GM13977 (cell line): Measurements from ENCODE around the gene HSD17B7.
A peak's percentile ranks its signal among the peaks of the same experiment; 100 is the strongest.

Source experiments
- DNase-seq: peaks from one replicate; pipeline ENCODE4 v3.0.0; 2012; ENCODE audit warnings: low spot score
- CTCF ChIP-seq: IDR thresholded peaks from 2 replicates; pipeline ENCODE4 v1.5.1; 2012; ENCODE audit warnings: mild to moderate bottlenecking, control low read depth; ENCODE audit not compliant: insufficient read depth; ENCODE audit errors: extremely low read depth, missing control alignments
- in situ Hi-C: fragments of 300-500 bp; cut with MboI; formaldehyde crosslinking; loops from one replicate; pipeline ENCODE4 v1.12.0; 2022; ENCODE audit warnings: low sequenced_read_pairs, low pct_unique_long_range_greater_than_20kb, mixed read lengths, inconsistent platforms; ENCODE audit not compliant: unreplicated experiment

Gene HSD17B7

DNA sequence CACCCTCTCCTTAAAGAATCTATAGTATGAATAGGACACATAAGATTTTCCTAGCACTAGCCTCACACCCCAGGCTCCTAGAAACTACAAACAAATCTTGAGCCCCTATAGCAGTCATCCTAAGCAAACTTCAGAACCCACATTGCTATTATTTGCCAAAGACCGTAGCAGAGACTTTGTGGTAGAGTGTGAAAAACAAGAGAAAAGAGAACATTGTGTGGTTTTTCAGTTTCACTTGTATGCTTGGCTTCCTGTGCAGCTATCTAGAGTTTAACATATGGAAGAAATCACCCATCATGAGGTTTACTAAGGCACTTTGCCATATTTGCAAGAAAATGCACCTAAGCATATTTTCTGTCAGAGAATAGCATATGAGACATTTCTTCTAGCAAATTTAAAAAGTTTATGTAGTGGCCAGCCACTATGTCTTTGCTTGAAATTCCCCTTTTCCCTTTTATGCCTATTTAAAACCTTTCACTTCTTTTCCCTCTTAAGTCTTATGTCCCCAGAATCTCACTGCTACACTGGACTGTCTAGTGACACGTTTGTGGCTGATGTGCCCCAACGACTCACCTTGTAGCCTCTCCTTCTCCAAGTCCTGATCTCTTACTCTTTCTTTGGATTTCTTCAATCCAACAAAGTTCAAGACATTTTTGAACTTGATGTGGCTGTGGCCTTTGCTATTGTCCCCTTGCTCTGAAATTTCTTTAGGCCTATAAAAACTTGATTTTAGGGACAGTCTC, 44.8 kb downstream of the HSD17B7 start:
- no peak for TF ChIP-seq CTCF
- in situ Hi-C loops = no loop called here

DNA sequence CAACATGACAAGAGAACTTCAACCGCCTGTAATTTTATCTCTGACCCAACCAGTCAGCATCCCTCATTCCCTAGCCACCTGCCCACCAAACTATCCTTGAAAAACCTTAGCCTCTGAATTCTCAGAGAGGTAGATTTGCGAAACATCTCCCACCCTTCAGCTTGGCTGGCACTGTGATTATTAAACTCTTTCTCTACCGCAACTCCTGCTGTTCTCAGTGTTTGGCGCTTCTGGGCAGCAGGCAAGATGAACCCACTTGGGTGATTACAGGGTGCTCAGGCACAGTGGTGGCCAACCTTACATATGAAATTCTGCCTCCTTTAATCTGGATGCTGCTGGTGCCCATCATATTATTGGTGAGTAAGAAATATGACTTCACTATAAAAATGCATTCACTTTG, 48.4 kb downstream of the HSD17B7 start:
- no peak for TF ChIP-seq CTCF
- in situ Hi-C loops = no loop called here
- no peak for DNase-seq

More for the DNA sequence above, 44.8 kb downstream of the HSD17B7 start:
- DNase-seq = peak; percentile 63

- in situ Hi-C loops = no loop called here
Observed at GRCh38 chr1:162840250-162840839, 49.8 kb downstream of the HSD17B7 start.

GRCh38 chr1:162844153-162844552, 53.7 kb downstream of the HSD17B7 start:
- TF ChIP-seq CTCF = no peak
- DNase-seq = no peak
- in situ Hi-C loops = no loop called here

More at GRCh38 chr1:162840250-162840839, 49.8 kb downstream of the HSD17B7 start:
- no peak for DNase-seq
- no peak for TF ChIP-seq CTCF

DNA sequence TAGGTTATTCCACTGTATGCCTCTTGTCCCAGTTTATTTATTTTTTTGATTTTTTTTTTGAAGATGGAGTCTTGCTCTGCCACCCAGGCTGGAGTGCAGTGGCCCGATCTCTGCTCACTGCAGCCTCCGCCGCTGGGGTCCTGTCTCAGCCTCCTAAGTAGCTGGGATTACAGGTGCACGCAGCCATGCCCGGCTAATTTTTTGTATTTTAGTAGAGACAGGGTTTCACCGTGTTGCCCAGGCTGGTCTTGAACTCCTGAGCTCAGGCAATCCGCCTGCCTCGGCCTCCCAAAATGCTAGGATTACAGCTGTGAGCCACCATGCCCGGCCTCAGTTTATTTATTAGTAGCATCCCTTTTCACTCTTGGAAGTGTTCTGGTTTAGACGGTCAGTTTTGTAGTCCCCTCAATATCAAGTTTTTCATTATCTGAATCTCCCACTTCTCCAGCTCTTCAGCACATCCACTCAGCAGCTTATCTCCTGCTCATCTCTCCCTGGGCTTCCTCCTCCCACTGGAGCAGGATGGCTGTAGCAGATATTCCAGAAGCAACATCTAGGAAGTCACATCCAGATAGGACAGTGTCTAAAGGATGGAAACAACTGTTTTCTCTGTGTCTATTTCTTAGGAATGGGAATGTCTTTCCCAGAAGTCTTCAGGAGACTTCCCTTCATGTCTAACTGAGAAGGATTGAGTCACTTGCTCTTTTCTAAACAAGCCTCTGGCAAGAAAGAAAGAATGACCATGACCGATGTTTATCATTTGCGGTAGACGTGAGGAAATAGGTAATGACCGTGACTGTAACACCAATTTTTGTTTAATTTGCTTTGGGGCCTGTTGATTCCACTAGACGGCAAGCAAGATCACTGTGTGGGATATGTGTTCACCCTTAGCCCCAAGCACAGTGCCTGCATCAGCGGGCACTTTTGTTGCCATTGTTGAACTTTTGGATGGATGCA, 56.0 kb downstream of the HSD17B7 start:
- no peak for TF ChIP-seq CTCF
- no peak for DNase-seq
- in situ Hi-C loops = no loop called here

DNA sequence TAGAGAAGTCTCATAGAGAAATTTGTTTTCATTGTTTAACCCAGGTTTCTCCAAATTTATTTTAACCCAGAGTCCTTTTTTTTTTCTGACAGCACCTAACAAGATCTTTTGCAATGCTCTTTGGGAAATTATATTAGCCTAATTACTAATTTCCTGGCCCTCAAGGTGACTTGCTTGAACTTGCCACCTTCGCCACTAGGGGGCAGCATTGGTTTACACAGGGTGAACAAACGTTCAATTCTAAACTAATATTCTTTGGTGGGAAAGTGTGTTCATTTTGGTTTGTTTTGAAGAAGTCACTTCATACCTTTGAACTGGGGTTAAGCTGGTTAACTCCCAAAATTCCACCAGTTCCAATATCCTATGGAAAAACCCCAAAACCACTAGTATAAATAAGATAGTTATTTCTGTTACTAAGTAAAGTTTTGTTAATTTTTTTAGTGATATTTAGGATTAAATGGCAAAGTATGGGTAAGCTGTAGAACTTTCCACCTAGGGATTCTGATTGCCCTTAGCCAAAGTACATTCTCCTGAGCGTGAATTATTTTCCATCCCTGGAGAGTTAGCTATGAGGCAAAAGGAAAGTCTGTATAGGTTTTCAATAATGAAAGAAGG, 57.4 kb downstream of the HSD17B7 start:
- TF ChIP-seq CTCF = peak; percentile 95
- in situ Hi-C loops = no loop called here
- DNase-seq = peak; percentile 67
